WTC11 (cell line): Measurements from ENCODE around the gene VGF.

Source experiments
- ESRRA ChIP-seq: sonication (generic); formaldehyde crosslinking; IDR thresholded peaks from 2 replicates; pipeline ENCODE4 v1.8.1; 2022; ENCODE audit warnings: mild to moderate bottlenecking, missing genetic modification reagents, borderline replicate concordance
- TEAD4 ChIP-seq: sonication (generic); formaldehyde crosslinking; IDR thresholded peaks from 2 replicates; pipeline ENCODE4 v1.8.0; 2022; ENCODE audit warnings: mild to moderate bottlenecking, missing genetic modification reagents
- USF2 ChIP-seq: sonication (generic); formaldehyde crosslinking; IDR thresholded peaks from 2 replicates; pipeline ENCODE4 v1.8.1; 2023; ENCODE audit warnings: mild to moderate bottlenecking, missing genetic modification reagents, moderate library complexity
- ZNF263 ChIP-seq: sonication (generic); formaldehyde crosslinking; IDR thresholded peaks from 2 replicates; pipeline ENCODE4 v1.8.1; 2022; ENCODE audit warnings: low read depth, mild to moderate bottlenecking, moderate library complexity, missing genetic modification reagents
- TF ChIP-seq, protein P1 (sequence below): fragments of 200-600 bp; IDR thresholded peaks from 2 replicates; pipeline ENCODE4 v1.8.0; 2022; ENCODE audit warnings: antibody characterized with exemption

DNA sequence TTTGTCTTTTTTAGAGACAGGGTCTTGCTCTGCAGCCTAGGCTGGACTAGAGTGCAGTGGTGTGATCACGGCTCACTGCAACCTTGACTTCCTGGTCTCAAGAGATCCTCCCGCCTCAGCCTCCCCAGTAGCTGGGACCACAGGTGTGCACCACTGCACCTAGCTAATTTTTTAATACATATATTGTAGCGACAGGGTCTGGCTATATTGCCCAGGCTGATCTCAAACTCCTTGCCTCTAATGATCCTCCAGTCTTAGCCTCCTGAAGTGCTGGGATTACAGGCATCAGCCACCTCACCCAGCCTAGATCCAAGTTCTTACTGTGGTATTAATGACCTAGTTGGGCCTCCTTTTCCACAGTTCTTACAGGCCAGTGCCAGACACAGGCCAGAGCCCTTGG, 50.2 kb downstream of the VGF start:
- TF ChIP-seq, protein P1, sequence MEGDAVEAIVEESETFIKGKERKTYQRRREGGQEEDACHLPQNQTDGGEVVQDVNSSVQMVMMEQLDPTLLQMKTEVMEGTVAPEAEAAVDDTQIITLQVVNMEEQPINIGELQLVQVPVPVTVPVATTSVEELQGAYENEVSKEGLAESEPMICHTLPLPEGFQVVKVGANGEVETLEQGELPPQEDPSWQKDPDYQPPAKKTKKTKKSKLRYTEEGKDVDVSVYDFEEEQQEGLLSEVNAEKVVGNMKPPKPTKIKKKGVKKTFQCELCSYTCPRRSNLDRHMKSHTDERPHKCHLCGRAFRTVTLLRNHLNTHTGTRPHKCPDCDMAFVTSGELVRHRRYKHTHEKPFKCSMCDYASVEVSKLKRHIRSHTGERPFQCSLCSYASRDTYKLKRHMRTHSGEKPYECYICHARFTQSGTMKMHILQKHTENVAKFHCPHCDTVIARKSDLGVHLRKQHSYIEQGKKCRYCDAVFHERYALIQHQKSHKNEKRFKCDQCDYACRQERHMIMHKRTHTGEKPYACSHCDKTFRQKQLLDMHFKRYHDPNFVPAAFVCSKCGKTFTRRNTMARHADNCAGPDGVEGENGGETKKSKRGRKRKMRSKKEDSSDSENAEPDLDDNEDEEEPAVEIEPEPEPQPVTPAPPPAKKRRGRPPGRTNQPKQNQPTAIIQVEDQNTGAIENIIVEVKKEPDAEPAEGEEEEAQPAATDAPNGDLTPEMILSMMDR = no peak
- TF ChIP-seq ZNF263 (CRISPR knock-in tag) (no peak), TEAD4 (CRISPR knock-in tag) (no peak), USF2 (CRISPR knock-in tag) (no peak), ESRRA (CRISPR knock-in tag) (no peak)
